ENCODE measurements around the gene ETS1. TPM values are rescaled to one million over a fixed set of nuclear protein-coding genes. Genes with fewer than 3 reads are reported as not detected.

Gene ETS1
- total RNA-seq, 1 experiment from 2014 or later = 29.9 TPM

- Histone ChIP-seq H3T11ph (ENCODE audit: low read length) (no peak overlapping the region), H3K79me2 (ENCODE audit: insufficient read depth, low read length) (no peaks in the 10 kb centered on the region), H3K14ac (ENCODE audit: insufficient read depth, low read length) (no peak overlapping the region), H2AK5ac (ENCODE audit: insufficient read length, low read length) (no peak overlapping the region), H3K9me3 (ENCODE audit: control insufficient read depth, low read depth, low read length) (no peaks in the 10 kb centered on the region), H3K56ac (ENCODE audit: insufficient read length, low read depth, low read length) (no peak overlapping the region), H3K4me2 (ENCODE audit: insufficient read depth, insufficient read length, low read length) (no peak overlapping the region), H2AFZ (ENCODE audit: low read length) (no peak overlapping the region), H4K5ac (ENCODE audit: insufficient read length, low read depth, low read length) (no peak overlapping the region), H3K79me1 (ENCODE audit: insufficient read depth, low read depth, low read length, poor library complexity, severe bottlenecking) (peaks cover 3% of the 10 kb centered on the region), H2BK12ac (ENCODE audit: insufficient read length, low read depth, low read length) (no peak overlapping the region), H2BK15ac (ENCODE audit: low read depth, low read length) (no peak overlapping the region), H3K4ac (ENCODE audit: low read depth, low read length) (no peak overlapping the region), H3K27ac (ENCODE audit: insufficient read length, low read depth, low read length) (no peak overlapping the region), H3K4me1 (ENCODE audit: insufficient read depth, low read length) (peaks cover 7% of the 10 kb centered on the region), H2BK5ac (ENCODE audit: insufficient read length, low read length) (no peak overlapping the region), H3K9ac (ENCODE audit: extremely low read depth, insufficient read length, low read length) (no peak overlapping the region), H4K20me1 (ENCODE audit: control insufficient read depth, insufficient read depth, insufficient read length) (no peaks in the 10 kb centered on the region), H3K18ac (ENCODE audit: insufficient read length, low read depth, low read length) (no peak overlapping the region), H3K23me2 (ENCODE audit: insufficient read length, low read depth, low read length, poor library complexity, severe bottlenecking) (no peaks in the 10 kb centered on the region), H2BK120ac (ENCODE audit: low read depth, low read length, poor library complexity, severe bottlenecking) (no peak overlapping the region), H4K91ac (ENCODE audit: insufficient read length, low read depth, low read length) (no peak overlapping the region), H2BK20ac (ENCODE audit: low read depth, low read length, poor library complexity, severe bottlenecking) (no peak overlapping the region), H3K23ac (ENCODE audit: insufficient read length, low read depth, low read length) (no peak overlapping the region), H4K8ac (replicated peaks; ENCODE audit: insufficient read length, low read depth, low read length) (no peak overlapping the region), H3K27me3 (ENCODE audit: insufficient read depth, low read length) (no peaks in the 10 kb centered on the region)
- peaks cover 0 to 4% of the 10 kb centered on the region in 2 experiments; a peak in 2 of 5 replicates for H3K9me3 Mint-ChIP-seq
- H3K27ac Mint-ChIP-seq = no peak overlapping the region
- no peaks in the 10 kb centered on the region for H3K27me3 Mint-ChIP-seq (ENCODE audit: low read depth)
- no peak overlapping the region for H3K4me3 Mint-ChIP-seq
- H3K4me1 Mint-ChIP-seq = peaks cover 31 to 45% of the 10 kb centered on the region in 2 experiments
- no CpG with 5 or more reads among the region's 5 CpGs for WGBS (ENCODE audit: extremely low coverage, insufficient read length, low lambda C conversion rate)
- no peak for DNase-seq
- H3K36me3 Mint-ChIP-seq (ENCODE audit: insufficient read depth in 1 of 3, low read depth in 3 of 3) = peaks cover 8 to 13% (median 12%) of the 10 kb centered on the region in 3 experiments; a peak in 5 of 7 replicates
- no peak for TF ChIP-seq CTCF (conservative IDR thresholded peaks at IDR 0.05)
These were observed 86.9 kb downstream of the ETS1 start for GRCh38 chr11:128500493-128500892.

Data from H9 (cell line).